BE2C (cell line): ENCODE measurements around the gene E2F8.

Experiments used
- DNase-seq: peaks from one replicate; pipeline ENCODE4 v3.0.0-alpha.2; 2020
- H3K27me3 ChIP-seq: fragments of 250-450 bp; sonication (Bioruptor Pico); 2 replicates; pipeline ENCODE4 v1.5.1; 2020; ENCODE audit warnings: mild to moderate bottlenecking
- H3K36me3 ChIP-seq: fragments of 250-450 bp; sonication (Bioruptor Pico); 2 replicates; pipeline ENCODE4 v1.5.1; 2020; ENCODE audit warnings: mild to moderate bottlenecking
- H3K4me1 ChIP-seq: fragments of 250-450 bp; sonication (Bioruptor Pico); 2 replicates; pipeline ENCODE4 v1.5.1; 2020
- H3K4me3 ChIP-seq: 2 replicates; pipeline ENCODE4 v1.5.1; 2011; ENCODE audit warnings: low read depth, low read length
- H3K9me3 ChIP-seq: fragments of 250-450 bp; sonication (Bioruptor Pico); 2 replicates; pipeline ENCODE4 v1.5.1; 2020
- CTCF ChIP-seq: IDR thresholded peaks from 2 replicates; pipeline ENCODE4 v1.5.1; 2012; ENCODE audit warnings: mild to moderate bottlenecking, low read depth, low read length

The E2F8 gene

GRCh38 chr11:19200410-19201201 lies 40.1 kb downstream of the E2F8 start:
- Histone ChIP-seq H3K4me3 (no peak overlapping the region), H3K36me3 (no peaks in the 10 kb centered on the region), H3K4me1 (no peaks in the 10 kb centered on the region), H3K9me3 (no peaks in the 10 kb centered on the region), H3K27me3 (no peaks in the 10 kb centered on the region)
- no peak for TF ChIP-seq CTCF
- no peak for DNase-seq

GRCh38 chr11:19199771-19200170 lies 41.0 kb downstream of the E2F8 start:
- Histone ChIP-seq H3K4me3 (no peak overlapping the region), H3K36me3 (no peaks in the 10 kb centered on the region), H3K9me3 (no peaks in the 10 kb centered on the region), H3K4me1 (no peaks in the 10 kb centered on the region), H3K27me3 (no peaks in the 10 kb centered on the region)
- no peak for TF ChIP-seq CTCF
- DNase-seq = no peak

GRCh38 chr11:19199048-19199447 lies 41.7 kb downstream of the E2F8 start:
- DNase-seq = no peak
- no peak for TF ChIP-seq CTCF

GRCh38 chr11:19196432-19196831 lies 44.3 kb downstream of the E2F8 start:
- no peaks in the 10 kb centered on the region for H3K9me3 ChIP-seq
- no peaks in the 10 kb centered on the region for H3K27me3 ChIP-seq
- no peak for DNase-seq
- H3K36me3 ChIP-seq = no peaks in the 10 kb centered on the region
- no peaks in the 10 kb centered on the region for H3K4me1 ChIP-seq
- no peak overlapping the region for H3K4me3 ChIP-seq
- TF ChIP-seq CTCF = no peak

More at GRCh38 chr11:19199048-19199447, 41.7 kb downstream of the E2F8 start:
- H3K9me3 ChIP-seq = no peaks in the 10 kb centered on the region
- no peaks in the 10 kb centered on the region for H3K36me3 ChIP-seq
- no peak overlapping the region for H3K4me3 ChIP-seq
- no peaks in the 10 kb centered on the region for H3K4me1 ChIP-seq
- no peaks in the 10 kb centered on the region for H3K27me3 ChIP-seq

GRCh38 chr11:19194620-19195308 lies 46.0 kb downstream of the E2F8 start:
- TF ChIP-seq CTCF = no peak
- Histone ChIP-seq H3K27me3 (no peaks in the 10 kb centered on the region), H3K9me3 (no peaks in the 10 kb centered on the region), H3K4me3 (no peak overlapping the region), H3K4me1 (no peaks in the 10 kb centered on the region), H3K36me3 (no peaks in the 10 kb centered on the region)
- DNase-seq = no peak

- TF ChIP-seq CTCF = no peak
- H3K27me3 ChIP-seq = no peaks in the 10 kb centered on the region
- H3K36me3 ChIP-seq = no peaks in the 10 kb centered on the region
- DNase-seq = no peak
- no peak overlapping the region for H3K4me3 ChIP-seq
- no peaks in the 10 kb centered on the region for H3K4me1 ChIP-seq
- no peaks in the 10 kb centered on the region for H3K9me3 ChIP-seq
These were observed 46.8 kb downstream of the E2F8 start for GRCh38 chr11:19193916-19194315.
